H1 (cell line): ENCODE results near the gene AKR1C8. TPM values are rescaled to one million over a fixed set of nuclear protein-coding genes. Genes with fewer than 3 reads are reported as not detected.

Source experiments
- RFX5 ChIP-seq: IDR thresholded peaks from 2 replicates; pipeline ENCODE4 v1.6.1; 2011; ENCODE audit warnings: low read depth, low read length, improper control_type of control experiment, borderline replicate concordance
- polyA plus RNA-seq, 7 experiments: library from polyadenylated mRNA; depleted of rRNA in 3 of 7; stranded (reverse) in 5 of 7; unstranded in 2 of 7; fragments of >200 nt in 5 of 7; fragments of 200-250 nt in 2 of 7; gene quantifications; 1 replicate in 5 of 7; 2 replicates in 1 of 7; 4 replicates in 1 of 7; pipeline versions ENCODE4 v1.2.1 to v1.2.3, GENCODE V29; 2011 to 2013; ENCODE audit warnings: missing spikeins in 2 of 7, mixed read lengths in 2 of 7
- total RNA-seq: library from RNA; stranded (reverse); fragmentation: NEBNext Ultra II Directional; extraction: Animal tissue kit (Norgen Biotek cat#: 25700); gene quantifications from 2 replicates; pipeline ENCODE4 v1.2.1, GENCODE V29; 2021
- TF ChIP-seq, protein P1 (sequence below): fragments of 300-600 bp; sonication (generic); IDR thresholded peaks from 2 replicates; pipeline ENCODE4 v1.7.1; 2012; ENCODE audit warnings: low read length, moderate library complexity, mild to moderate bottlenecking, inconsistent platforms; ENCODE audit not compliant: insufficient replicate concordance

Gene AKR1C8
- total and polyA plus RNA-seq, 2 of the 8 experiments (the other 6 are each of a cell fraction or from before 2014, with no cell fraction given), result not detected

DNA sequence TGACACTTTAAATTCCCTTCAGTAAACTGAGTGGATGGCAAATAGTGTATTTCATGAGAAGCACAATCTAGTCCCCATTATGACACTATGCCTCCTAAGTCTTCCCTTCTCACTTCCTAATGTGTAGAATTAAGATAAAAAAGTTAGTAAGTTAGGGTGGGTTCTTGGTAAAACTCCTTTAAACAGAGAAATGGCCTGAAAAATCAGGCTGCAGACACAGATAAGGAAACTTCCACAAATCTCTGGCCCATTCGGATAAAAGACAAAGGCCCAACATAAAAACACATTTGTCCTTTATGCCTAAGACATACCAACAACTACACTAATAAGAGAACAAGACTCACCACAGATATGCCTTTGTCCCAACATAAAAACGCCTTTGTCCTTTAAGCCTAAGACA, 21.5 kb downstream of the AKR1C8 start (continued):
- TF ChIP-seq, protein P1, sequence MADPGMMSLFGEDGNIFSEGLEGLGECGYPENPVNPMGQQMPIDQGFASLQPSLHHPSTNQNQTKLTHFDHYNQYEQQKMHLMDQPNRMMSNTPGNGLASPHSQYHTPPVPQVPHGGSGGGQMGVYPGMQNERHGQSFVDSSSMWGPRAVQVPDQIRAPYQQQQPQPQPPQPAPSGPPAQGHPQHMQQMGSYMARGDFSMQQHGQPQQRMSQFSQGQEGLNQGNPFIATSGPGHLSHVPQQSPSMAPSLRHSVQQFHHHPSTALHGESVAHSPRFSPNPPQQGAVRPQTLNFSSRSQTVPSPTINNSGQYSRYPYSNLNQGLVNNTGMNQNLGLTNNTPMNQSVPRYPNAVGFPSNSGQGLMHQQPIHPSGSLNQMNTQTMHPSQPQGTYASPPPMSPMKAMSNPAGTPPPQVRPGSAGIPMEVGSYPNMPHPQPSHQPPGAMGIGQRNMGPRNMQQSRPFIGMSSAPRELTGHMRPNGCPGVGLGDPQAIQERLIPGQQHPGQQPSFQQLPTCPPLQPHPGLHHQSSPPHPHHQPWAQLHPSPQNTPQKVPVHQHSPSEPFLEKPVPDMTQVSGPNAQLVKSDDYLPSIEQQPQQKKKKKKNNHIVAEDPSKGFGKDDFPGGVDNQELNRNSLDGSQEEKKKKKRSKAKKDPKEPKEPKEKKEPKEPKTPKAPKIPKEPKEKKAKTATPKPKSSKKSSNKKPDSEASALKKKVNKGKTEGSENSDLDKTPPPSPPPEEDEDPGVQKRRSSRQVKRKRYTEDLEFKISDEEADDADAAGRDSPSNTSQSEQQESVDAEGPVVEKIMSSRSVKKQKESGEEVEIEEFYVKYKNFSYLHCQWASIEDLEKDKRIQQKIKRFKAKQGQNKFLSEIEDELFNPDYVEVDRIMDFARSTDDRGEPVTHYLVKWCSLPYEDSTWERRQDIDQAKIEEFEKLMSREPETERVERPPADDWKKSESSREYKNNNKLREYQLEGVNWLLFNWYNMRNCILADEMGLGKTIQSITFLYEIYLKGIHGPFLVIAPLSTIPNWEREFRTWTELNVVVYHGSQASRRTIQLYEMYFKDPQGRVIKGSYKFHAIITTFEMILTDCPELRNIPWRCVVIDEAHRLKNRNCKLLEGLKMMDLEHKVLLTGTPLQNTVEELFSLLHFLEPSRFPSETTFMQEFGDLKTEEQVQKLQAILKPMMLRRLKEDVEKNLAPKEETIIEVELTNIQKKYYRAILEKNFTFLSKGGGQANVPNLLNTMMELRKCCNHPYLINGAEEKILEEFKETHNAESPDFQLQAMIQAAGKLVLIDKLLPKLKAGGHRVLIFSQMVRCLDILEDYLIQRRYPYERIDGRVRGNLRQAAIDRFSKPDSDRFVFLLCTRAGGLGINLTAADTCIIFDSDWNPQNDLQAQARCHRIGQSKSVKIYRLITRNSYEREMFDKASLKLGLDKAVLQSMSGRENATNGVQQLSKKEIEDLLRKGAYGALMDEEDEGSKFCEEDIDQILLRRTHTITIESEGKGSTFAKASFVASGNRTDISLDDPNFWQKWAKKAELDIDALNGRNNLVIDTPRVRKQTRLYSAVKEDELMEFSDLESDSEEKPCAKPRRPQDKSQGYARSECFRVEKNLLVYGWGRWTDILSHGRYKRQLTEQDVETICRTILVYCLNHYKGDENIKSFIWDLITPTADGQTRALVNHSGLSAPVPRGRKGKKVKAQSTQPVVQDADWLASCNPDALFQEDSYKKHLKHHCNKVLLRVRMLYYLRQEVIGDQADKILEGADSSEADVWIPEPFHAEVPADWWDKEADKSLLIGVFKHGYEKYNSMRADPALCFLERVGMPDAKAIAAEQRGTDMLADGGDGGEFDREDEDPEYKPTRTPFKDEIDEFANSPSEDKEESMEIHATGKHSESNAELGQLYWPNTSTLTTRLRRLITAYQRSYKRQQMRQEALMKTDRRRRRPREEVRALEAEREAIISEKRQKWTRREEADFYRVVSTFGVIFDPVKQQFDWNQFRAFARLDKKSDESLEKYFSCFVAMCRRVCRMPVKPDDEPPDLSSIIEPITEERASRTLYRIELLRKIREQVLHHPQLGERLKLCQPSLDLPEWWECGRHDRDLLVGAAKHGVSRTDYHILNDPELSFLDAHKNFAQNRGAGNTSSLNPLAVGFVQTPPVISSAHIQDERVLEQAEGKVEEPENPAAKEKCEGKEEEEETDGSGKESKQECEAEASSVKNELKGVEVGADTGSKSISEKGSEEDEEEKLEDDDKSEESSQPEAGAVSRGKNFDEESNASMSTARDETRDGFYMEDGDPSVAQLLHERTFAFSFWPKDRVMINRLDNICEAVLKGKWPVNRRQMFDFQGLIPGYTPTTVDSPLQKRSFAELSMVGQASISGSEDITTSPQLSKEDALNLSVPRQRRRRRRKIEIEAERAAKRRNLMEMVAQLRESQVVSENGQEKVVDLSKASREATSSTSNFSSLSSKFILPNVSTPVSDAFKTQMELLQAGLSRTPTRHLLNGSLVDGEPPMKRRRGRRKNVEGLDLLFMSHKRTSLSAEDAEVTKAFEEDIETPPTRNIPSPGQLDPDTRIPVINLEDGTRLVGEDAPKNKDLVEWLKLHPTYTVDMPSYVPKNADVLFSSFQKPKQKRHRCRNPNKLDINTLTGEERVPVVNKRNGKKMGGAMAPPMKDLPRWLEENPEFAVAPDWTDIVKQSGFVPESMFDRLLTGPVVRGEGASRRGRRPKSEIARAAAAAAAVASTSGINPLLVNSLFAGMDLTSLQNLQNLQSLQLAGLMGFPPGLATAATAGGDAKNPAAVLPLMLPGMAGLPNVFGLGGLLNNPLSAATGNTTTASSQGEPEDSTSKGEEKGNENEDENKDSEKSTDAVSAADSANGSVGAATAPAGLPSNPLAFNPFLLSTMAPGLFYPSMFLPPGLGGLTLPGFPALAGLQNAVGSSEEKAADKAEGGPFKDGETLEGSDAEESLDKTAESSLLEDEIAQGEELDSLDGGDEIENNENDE, result no peak
- no peak for TF ChIP-seq RFX5
